Hepatocyte (in vitro differentiated cells): Measurements from ENCODE around the gene OR14A2. TPM values are rescaled to one million over a fixed set of nuclear protein-coding genes. Genes with fewer than 3 reads are reported as not detected.

Source experiments
- DNase-seq: peaks from one replicate; pipeline ENCODE4 v3.0.0-alpha.2; 2016; ENCODE audit warnings: low spot score
- H2AFZ ChIP-seq: fragments of 200-600 bp; sonication (generic); 2 replicates; pipeline ENCODE4 v1.6.0; 2016; ENCODE audit warnings: antibody characterized with exemption, mild to moderate bottlenecking
- H3K27ac ChIP-seq: fragments of 200-600 bp; sonication (generic); 2 replicates; pipeline ENCODE4 v1.5.1; 2016; ENCODE audit warnings: mild to moderate bottlenecking
- H3K27me3 ChIP-seq: fragments of 200-600 bp; sonication (generic); 2 replicates; pipeline ENCODE4 v1.6.1; 2016
- H3K36me3 ChIP-seq: fragments of 200-600 bp; sonication (generic); replicated peaks from 2 replicates; pipeline ENCODE4 v1.5.1; 2016; ENCODE audit warnings: low read depth; ENCODE audit not compliant: insufficient read depth
- H3K4me1 ChIP-seq: fragments of 200-600 bp; sonication (generic); 2 replicates; pipeline ENCODE4 v1.5.1; 2016; ENCODE audit warnings: mild to moderate bottlenecking, moderate library complexity; ENCODE audit not compliant: insufficient read depth
- H3K4me2 ChIP-seq: fragments of 200-600 bp; sonication (generic); 2 replicates; pipeline ENCODE4 v1.6.0; 2016
- H3K4me3 ChIP-seq: fragments of 200-600 bp; sonication (generic); 2 replicates; pipeline ENCODE4 v1.5.1; 2016; ENCODE audit warnings: mild to moderate bottlenecking
- H3K79me2 ChIP-seq: fragments of 200-600 bp; sonication (generic); 2 replicates; pipeline ENCODE4 v1.6.0; 2017; ENCODE audit warnings: mild to moderate bottlenecking
- H3K9me2 ChIP-seq: fragments of 200-600 bp; sonication (generic); replicated peaks from 2 replicates; pipeline ENCODE4 v1.6.0; 2017; ENCODE audit warnings: mild to moderate bottlenecking; ENCODE audit not compliant: insufficient read depth
- H3K9me3 ChIP-seq: fragments of 200-600 bp; sonication (generic); 2 replicates; pipeline ENCODE4 v1.5.1; 2016; ENCODE audit warnings: low read depth, mild to moderate bottlenecking
- H4K20me1 ChIP-seq: fragments of 200-600 bp; sonication (generic); 2 replicates; pipeline ENCODE4 v1.6.0; 2016; ENCODE audit warnings: mild to moderate bottlenecking; ENCODE audit not compliant: insufficient read depth, poor library complexity, severe bottlenecking
- EZH2 ChIP-seq: fragments of 200-600 bp; sonication (generic); IDR thresholded peaks from 2 replicates; pipeline ENCODE4 v1.6.1; 2016; ENCODE audit warnings: antibody characterized with exemption, mild to moderate bottlenecking, borderline replicate concordance
- EZH2phosphoT487 ChIP-seq: fragments of 200-600 bp; sonication (generic); IDR thresholded peaks from one replicate; pipeline ENCODE4 v1.6.1; 2018; ENCODE audit warnings: antibody characterized with exemption, mild to moderate bottlenecking, low read depth, moderate library complexity; ENCODE audit not compliant: unreplicated experiment, severe bottlenecking
- WGBS: methylation state at CpG from one replicate; pipeline ENCODE4 v1.1.6; 2016; ENCODE audit warnings: low lambda C conversion rate; ENCODE audit errors: missing lambda C conversion rate; 5-methylcytosine and 5-hydroxymethylcytosine counted together
- polyA plus RNA-seq: library from polyadenylated mRNA; unstranded; fragments of >200 nt; fragmentation: Nextera tagmentation; extraction: Ambion mirVana; gene quantifications from 2 replicates; pipeline ENCODE4 v1.2.1, GENCODE V29; 2016
- total RNA-seq: library from RNA; depleted of rRNA; stranded (reverse); fragments of >200 nt; gene quantifications from 2 replicates; pipeline ENCODE4 v1.2.3, GENCODE V29; 2014
- TF ChIP-seq, protein P1 (sequence below): fragments of 200-600 bp; sonication (generic); IDR thresholded peaks from 2 replicates; pipeline ENCODE4 v1.5.1; 2016; ENCODE audit warnings: antibody characterized with exemption, mild to moderate bottlenecking; ENCODE audit not compliant: poor library complexity

OR14A2 gene
- total and polyA plus RNA-seq, 2 experiments from 2014 or later, result not detected

DNA sequence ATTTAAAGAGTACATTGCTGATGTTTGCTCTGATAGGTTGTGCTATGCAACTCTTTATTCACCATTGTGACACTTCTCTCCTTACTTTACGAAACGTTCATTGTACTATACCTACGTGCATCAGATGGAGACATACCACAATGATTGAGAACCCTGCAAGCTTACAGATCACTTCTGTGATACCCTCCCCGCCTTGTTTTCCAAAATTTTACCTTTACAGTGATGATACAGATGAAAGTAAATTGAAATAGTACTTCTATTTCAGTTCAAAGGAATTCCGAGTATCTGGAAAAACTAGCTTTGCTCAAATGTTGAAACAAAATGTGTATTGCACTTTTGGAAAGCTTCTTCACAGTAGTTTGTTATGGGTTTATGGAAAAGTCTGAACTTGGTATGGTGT lies 6.2 kb downstream of the OR14A2 start:
- H3K79me2 ChIP-seq, result no peaks in the 10 kb centered on the region
- no peak overlapping the region for H3K27ac ChIP-seq
- no peak overlapping the region for H2AFZ ChIP-seq
- H3K9me3 ChIP-seq, result no peaks in the 10 kb centered on the region
- 73% methylated on average over 5 of the region's 5 CpGs for WGBS
- H3K4me3 ChIP-seq, result no peak overlapping the region
- H3K9me2 ChIP-seq, result no peaks in the 10 kb centered on the region
- H3K4me2 ChIP-seq, result no peak overlapping the region
- TF ChIP-seq EZH2 (no peak), EZH2phosphoT487 (no peak)
- TF ChIP-seq, protein P1, sequence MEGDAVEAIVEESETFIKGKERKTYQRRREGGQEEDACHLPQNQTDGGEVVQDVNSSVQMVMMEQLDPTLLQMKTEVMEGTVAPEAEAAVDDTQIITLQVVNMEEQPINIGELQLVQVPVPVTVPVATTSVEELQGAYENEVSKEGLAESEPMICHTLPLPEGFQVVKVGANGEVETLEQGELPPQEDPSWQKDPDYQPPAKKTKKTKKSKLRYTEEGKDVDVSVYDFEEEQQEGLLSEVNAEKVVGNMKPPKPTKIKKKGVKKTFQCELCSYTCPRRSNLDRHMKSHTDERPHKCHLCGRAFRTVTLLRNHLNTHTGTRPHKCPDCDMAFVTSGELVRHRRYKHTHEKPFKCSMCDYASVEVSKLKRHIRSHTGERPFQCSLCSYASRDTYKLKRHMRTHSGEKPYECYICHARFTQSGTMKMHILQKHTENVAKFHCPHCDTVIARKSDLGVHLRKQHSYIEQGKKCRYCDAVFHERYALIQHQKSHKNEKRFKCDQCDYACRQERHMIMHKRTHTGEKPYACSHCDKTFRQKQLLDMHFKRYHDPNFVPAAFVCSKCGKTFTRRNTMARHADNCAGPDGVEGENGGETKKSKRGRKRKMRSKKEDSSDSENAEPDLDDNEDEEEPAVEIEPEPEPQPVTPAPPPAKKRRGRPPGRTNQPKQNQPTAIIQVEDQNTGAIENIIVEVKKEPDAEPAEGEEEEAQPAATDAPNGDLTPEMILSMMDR, result no peak
- H4K20me1 ChIP-seq, result no peaks in the 10 kb centered on the region
- H3K36me3 ChIP-seq, result no peaks in the 10 kb centered on the region
- H3K4me1 ChIP-seq, result no peaks in the 10 kb centered on the region
- no peak for DNase-seq
- H3K27me3 ChIP-seq, result no peaks in the 10 kb centered on the region

DNA sequence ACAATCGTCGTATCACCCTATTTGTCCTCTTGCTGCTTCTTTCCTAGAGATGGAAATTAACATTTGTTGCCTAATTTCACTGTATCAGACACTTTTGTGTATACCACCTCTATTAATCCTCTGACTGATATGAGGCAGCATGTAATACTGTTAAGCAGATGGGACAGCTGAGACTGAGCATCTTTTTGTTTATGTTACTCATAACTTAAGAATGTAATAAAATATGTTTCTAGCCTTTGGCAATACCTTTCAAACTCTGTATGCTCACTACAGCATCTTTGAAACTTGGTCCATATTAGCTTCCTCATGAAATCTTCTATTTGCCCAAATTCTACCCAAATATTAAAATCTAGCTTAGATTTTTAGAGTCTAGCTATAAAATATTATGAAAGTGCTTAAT lies 7.2 kb downstream of the OR14A2 start:
- H3K27me3 ChIP-seq, result no peaks in the 10 kb centered on the region
- H2AFZ ChIP-seq, result no peak overlapping the region
- H3K27ac ChIP-seq, result no peak overlapping the region
- H4K20me1 ChIP-seq, result no peaks in the 10 kb centered on the region
- H3K4me3 ChIP-seq, result no peak overlapping the region
- TF ChIP-seq EZH2phosphoT487 (no peak), EZH2 (no peak)
- TF ChIP-seq, protein P1, result no peak
- H3K9me2 ChIP-seq, result no peaks in the 10 kb centered on the region
- no peak for DNase-seq
- no peak overlapping the region for H3K4me2 ChIP-seq
- H3K79me2 ChIP-seq, result no peaks in the 10 kb centered on the region
- H3K9me3 ChIP-seq, result no peaks in the 10 kb centered on the region
- WGBS, result 51% methylated on average over 2 of the region's 2 CpGs
- H3K36me3 ChIP-seq, result no peaks in the 10 kb centered on the region
- H3K4me1 ChIP-seq, result no peaks in the 10 kb centered on the region

DNA sequence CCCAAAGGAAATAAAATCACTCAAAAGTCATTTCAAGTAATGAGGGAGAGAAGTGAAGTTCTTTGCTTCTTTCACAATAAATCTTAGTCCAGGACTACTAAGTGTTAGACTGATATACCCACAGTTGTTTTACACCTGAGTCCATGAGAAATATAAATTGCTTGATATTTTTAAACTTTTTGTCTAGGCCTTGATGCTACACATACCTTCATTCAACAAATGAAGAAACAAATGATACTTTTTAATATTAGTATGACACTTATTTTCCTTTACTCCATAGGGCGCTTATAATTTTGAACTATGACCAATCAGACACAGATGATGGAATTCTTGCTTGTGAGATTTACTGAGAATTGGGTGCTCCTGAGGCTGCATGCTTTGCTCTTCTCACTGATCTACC lies 9.6 kb downstream of the OR14A2 start, which contains the start of gene OR14K1:
TSS of gene OR14K1 (plus strand) at position 301 of the 400 bp plus-strand sequence. CDS start at position 301, 0 bp downstream.
- H4K20me1 ChIP-seq, result no peaks in the 10 kb centered on the region
- no peaks in the 10 kb centered on the region for H3K9me3 ChIP-seq
- no peak within 1 kb of the TSS for H3K4me2 ChIP-seq
- H3K79me2 ChIP-seq, result no peaks in the 10 kb centered on the region
- no peaks in the 10 kb centered on the region for H3K9me2 ChIP-seq
- WGBS, result 77% methylated on average over 1 of the region's 1 CpG
- no peak within 1 kb of the TSS for H3K4me3 ChIP-seq
- TF ChIP-seq, protein P1, result no peak
- no peak for TF ChIP-seq EZH2phosphoT487
- no peak for TF ChIP-seq EZH2
- no peak for DNase-seq
- H2AFZ ChIP-seq, result no peak within 1 kb of the TSS
- no peak within 1 kb of the TSS for H3K27ac ChIP-seq
- H3K36me3 ChIP-seq, result no peaks in the 10 kb centered on the region
- H3K27me3 ChIP-seq, result no peaks in the 10 kb centered on the region
- H3K4me1 ChIP-seq, result no peaks in the 10 kb centered on the region

DNA sequence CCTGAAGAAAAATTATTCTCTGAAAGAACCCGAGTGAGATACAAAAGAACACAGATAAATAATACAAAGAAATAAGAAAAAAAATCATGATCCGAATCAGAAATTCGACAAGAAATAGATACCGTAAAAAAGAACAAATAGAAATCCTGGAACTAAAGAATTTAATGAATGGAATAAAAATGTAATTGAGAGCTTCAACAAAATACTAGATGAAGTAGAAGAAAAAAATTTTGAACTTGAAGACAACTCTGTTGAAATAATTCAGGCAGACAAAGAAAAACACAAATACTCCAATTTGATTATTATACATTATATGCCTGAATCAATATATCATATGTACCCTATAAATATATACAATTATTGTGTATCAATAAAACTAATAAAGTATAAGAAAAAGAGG lies 26.7 kb downstream of the OR14A2 start:
- no peak for TF ChIP-seq EZH2
- TF ChIP-seq, protein P1, result no peak
- no peak for TF ChIP-seq EZH2phosphoT487
- H3K27ac ChIP-seq, result no peak overlapping the region
- no peaks in the 10 kb centered on the region for H4K20me1 ChIP-seq
- H3K4me3 ChIP-seq, result no peak overlapping the region
- no peaks in the 10 kb centered on the region for H3K27me3 ChIP-seq
- H3K79me2 ChIP-seq, result no peaks in the 10 kb centered on the region
- H3K4me1 ChIP-seq, result no peaks in the 10 kb centered on the region
- no peaks in the 10 kb centered on the region for H3K9me3 ChIP-seq
- WGBS, result 84% methylated on average over 4 of the region's 4 CpGs
- H2AFZ ChIP-seq, result no peak overlapping the region
- H3K36me3 ChIP-seq, result no peaks in the 10 kb centered on the region
- H3K9me2 ChIP-seq, result no peaks in the 10 kb centered on the region
- no peak overlapping the region for H3K4me2 ChIP-seq
- no peak for DNase-seq
